A549 (cell line): ENCODE data around the gene RTL5.

Experiments used
- BCL3 ChIP-seq: fragments of >200 bp; sonication (Bioruptor Twin); formaldehyde crosslinking; IDR thresholded peaks from 3 replicates; pipeline ENCODE4 v1.6.1; 2016
- CBX8 ChIP-seq: fragments of 200-600 bp; sonication (generic); IDR thresholded peaks from 2 replicates; pipeline ENCODE4 v1.6.1; 2016
- CEBPB ChIP-seq, 2 experiments: fragments of >200 bp in 1 of 2; sonication (Bioruptor Twin) in 1 of 2; formaldehyde crosslinking in 1 of 2; IDR thresholded peaks; 2 replicates each; pipeline ENCODE4 v1.6.1; 2012 to 2016
- ELK1 ChIP-seq: fragments of 150-350 bp; IDR thresholded peaks from 2 replicates; pipeline ENCODE4 v1.6.1; 2014; ENCODE audit warnings: low read depth, mild to moderate bottlenecking, low read length
- EP300 ChIP-seq, 2 experiments: fragments of >200 bp; sonication (Bioruptor Twin); formaldehyde crosslinking; IDR thresholded peaks; 2 replicates in 1 of 2; 3 replicates in 1 of 2; pipeline ENCODE4 v1.6.1; 2016 to 2017
- FOSB ChIP-seq: fragments of 250-450 bp; sonication (Bioruptor Pico); IDR thresholded peaks from 2 replicates; pipeline ENCODE4 v1.5.0; 2020; ENCODE audit warnings: mild to moderate bottlenecking, moderate library complexity
- HOXB5 ChIP-seq: fragments of 250-450 bp; sonication (Bioruptor Pico); IDR thresholded peaks from 2 replicates; pipeline ENCODE4 v1.5.0; 2020; ENCODE audit warnings: mild to moderate bottlenecking, moderate library complexity
- JUN ChIP-seq, 2 experiments: fragments of >200 bp; sonication (Bioruptor Twin); formaldehyde crosslinking; IDR thresholded peaks; 2 replicates in 1 of 2; 3 replicates in 1 of 2; pipeline ENCODE4 v1.6.1; 2016 to 2017
- MAX ChIP-seq: IDR thresholded peaks from 2 replicates; pipeline ENCODE4 v1.6.1; 2012
- NFE2L2 ChIP-seq: fragments of 150-350 bp; conservative IDR thresholded peaks from 2 replicates; pipeline ENCODE4 v1.6.1; 2014; ENCODE audit warnings: low read length
- POLR2A ChIP-seq: IDR thresholded peaks from 2 replicates; pipeline ENCODE4 v1.6.1; 2012; ENCODE audit warnings: mild to moderate bottlenecking, low read length
- RFX5 ChIP-seq: fragments of 450-650 bp; IDR thresholded peaks from 2 replicates; pipeline ENCODE4 v1.7.1; 2014; ENCODE audit warnings: antibody characterized with exemption, mild to moderate bottlenecking, moderate library complexity
- RNF2 ChIP-seq: fragments of 200-600 bp; sonication (generic); IDR thresholded peaks from 2 replicates; pipeline ENCODE4 v1.6.1; 2016; ENCODE audit warnings: low read depth, mild to moderate bottlenecking, antibody characterized with exemption, moderate library complexity, borderline replicate concordance
- TF ChIP-seq, protein P1 (sequence below): fragments of >200 bp; sonication (Bioruptor Twin); formaldehyde crosslinking; IDR thresholded peaks from 3 replicates; pipeline ENCODE4 v1.5.1; 2016

GRCh38 chrX:72102760-72103159 is 29.0 kb downstream of the RTL5 start:
- TF ChIP-seq CEBPB (IDR thresholded peaks at IDR 0.05) = no peak
- TF ChIP-seq, protein P1, sequence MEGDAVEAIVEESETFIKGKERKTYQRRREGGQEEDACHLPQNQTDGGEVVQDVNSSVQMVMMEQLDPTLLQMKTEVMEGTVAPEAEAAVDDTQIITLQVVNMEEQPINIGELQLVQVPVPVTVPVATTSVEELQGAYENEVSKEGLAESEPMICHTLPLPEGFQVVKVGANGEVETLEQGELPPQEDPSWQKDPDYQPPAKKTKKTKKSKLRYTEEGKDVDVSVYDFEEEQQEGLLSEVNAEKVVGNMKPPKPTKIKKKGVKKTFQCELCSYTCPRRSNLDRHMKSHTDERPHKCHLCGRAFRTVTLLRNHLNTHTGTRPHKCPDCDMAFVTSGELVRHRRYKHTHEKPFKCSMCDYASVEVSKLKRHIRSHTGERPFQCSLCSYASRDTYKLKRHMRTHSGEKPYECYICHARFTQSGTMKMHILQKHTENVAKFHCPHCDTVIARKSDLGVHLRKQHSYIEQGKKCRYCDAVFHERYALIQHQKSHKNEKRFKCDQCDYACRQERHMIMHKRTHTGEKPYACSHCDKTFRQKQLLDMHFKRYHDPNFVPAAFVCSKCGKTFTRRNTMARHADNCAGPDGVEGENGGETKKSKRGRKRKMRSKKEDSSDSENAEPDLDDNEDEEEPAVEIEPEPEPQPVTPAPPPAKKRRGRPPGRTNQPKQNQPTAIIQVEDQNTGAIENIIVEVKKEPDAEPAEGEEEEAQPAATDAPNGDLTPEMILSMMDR = no peak
- TF ChIP-seq JUN (IDR thresholded peaks at IDR 0.05) = no peak
- no peak for TF ChIP-seq FOSB (CRISPR knock-in tag)
- TF ChIP-seq BCL3 = no peak
- TF ChIP-seq EP300 (IDR thresholded peaks at IDR 0.05) = no peak
- TF ChIP-seq POLR2A = no peak
- TF ChIP-seq HOXB5 (CRISPR knock-in tag) = no peak
- no peak for TF ChIP-seq CBX8
- no peak for TF ChIP-seq RFX5
- TF ChIP-seq RNF2 = no peak
- no peak for TF ChIP-seq MAX
- TF ChIP-seq ELK1 = no peak
- TF ChIP-seq NFE2L2 = no peak
